BLaER1 treated with 17β-estradiol and CSF1 and Interleukin-3, amounts not matched to agents 10 nM and 100 nM (cell line): Measurements from ENCODE around the gene PSD2.

ENCODE experiments used
- H3K27ac ChIP-seq, 11 experiments: shearing (Covaris generic); formaldehyde crosslinking; 2 replicates each; pipeline ENCODE4 v1.8.1; 2022
- H3K27me3 ChIP-seq, 11 experiments: shearing (Covaris generic); formaldehyde crosslinking; 2 replicates each; pipeline ENCODE4 v1.8.1; 2022
- H3K36me3 ChIP-seq, 11 experiments: shearing (Covaris generic); formaldehyde crosslinking; 2 replicates each; pipeline ENCODE4 v1.8.1; 2022
- H3K4me1 ChIP-seq, 10 experiments: shearing (Covaris generic); formaldehyde crosslinking; 2 replicates each; pipeline ENCODE4 v1.8.1; 2022
- H3K4me2 ChIP-seq, 11 experiments: shearing (Covaris generic); formaldehyde crosslinking; 2 replicates each; pipeline ENCODE4 v1.8.1; 2022
- H3K4me3 ChIP-seq, 10 experiments: shearing (Covaris generic); formaldehyde crosslinking; 2 replicates each; pipeline ENCODE4 v1.8.1; 2022
- H3K9ac ChIP-seq, 11 experiments: shearing (Covaris generic); formaldehyde crosslinking; 2 replicates each; pipeline ENCODE4 v1.8.1; 2022
- H3K9me3 ChIP-seq, 11 experiments: shearing (Covaris generic); formaldehyde crosslinking; replicated peaks in 1 of 11; 2 replicates each; pipeline ENCODE4 v1.8.1; 2022
- H4K20me1 ChIP-seq, 11 experiments: shearing (Covaris generic); formaldehyde crosslinking; 2 replicates each; pipeline ENCODE4 v1.8.1; 2022
- Cebpa-rat ChIP-seq, 11 experiments: shearing (Covaris generic); IDR thresholded peaks; 2 replicates each; pipeline ENCODE4 v1.8.1; 2022

PSD2 gene

DNA sequence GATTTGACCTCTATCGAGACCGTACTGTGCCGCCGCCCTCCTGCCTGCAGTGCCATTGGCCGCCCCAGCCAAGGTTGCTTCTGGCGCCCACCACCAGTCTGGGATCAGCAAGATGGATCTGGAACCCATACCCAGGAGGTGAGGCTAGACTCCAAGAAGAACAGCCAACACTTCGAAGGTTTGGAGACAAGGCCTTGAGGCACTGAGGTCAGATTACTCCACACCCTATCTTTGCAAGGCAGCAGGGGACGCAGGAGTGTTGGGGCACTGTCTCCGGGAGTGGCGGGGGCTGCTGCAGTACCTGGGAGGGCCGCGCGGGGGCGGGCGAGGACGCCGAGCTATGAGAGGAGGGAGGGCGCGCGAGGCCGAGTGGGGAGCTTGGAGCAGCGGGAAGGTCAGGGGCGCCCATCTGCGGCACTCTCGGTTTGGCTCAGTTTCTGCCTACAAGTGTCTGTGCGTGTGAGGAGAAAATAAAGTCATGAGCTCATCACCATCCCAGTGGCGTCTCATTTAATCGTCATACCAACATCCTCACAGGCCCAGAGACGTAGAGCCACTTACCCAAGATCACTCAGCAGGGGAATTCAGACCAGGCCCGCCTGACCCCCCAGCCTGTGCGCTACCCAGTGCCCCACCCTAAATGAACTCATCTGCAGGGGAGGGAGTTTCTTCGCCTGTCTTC lies 20.5 kb upstream of the PSD2 start:
- Histone ChIP-seq H3K4me2 (peak overlapping the region; percentile 44 to 72 (median 57)), H3K4me1 (peaks cover 12 to 44% (median 32%) of the 10 kb centered on the region in 10 experiments), H3K4me3 (no peak overlapping the region), H3K27me3 (no peaks in the 10 kb centered on the region), H3K9me3 (no peaks in the 10 kb centered on the region), H4K20me1 (no peaks in the 10 kb centered on the region), H3K36me3 (no peaks in the 10 kb centered on the region), H3K27ac (peak overlapping the region in 4 of 11 experiments; percentile 3 to 40 (median 27); a peak in 3 of 22 replicates), H3K9ac (peak overlapping the region in 1 of 11 experiments; percentile 39; a peak in 2 of 22 replicates)
- no peak for TF ChIP-seq Cebpa-rat (IDR thresholded peaks at IDR 0.05)

DNA sequence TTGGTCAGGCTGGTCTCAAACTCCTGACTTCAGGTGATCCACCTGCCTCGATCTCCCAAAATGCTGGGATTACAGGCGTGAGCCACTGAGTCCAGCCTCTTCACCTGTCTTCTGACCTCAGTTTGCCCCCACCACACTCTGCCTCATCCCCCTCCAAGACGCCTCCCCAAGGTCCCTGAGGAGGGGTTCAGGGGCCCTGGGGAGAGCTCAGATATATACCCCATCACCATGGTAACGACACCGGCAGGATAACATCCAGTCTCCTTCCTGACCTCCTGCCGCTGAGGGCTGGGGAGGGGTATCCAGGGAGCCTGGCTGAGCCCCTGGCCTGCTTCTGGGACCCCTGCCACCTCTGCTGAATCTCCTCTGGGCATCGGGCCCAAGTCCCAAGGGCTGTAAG lies 19.7 kb upstream of the PSD2 start:
- H3K27ac ChIP-seq = no peak overlapping the region
- no peaks in the 10 kb centered on the region for H4K20me1 ChIP-seq
- no peaks in the 10 kb centered on the region for H3K36me3 ChIP-seq
- H3K9ac ChIP-seq = peak overlapping the region in 2 of 11 experiments; percentile 26 to 44; a peak in 1 of 22 replicates
- no peaks in the 10 kb centered on the region for H3K27me3 ChIP-seq
- H3K4me2 ChIP-seq = peak overlapping the region; percentile 44 to 72 (median 57); a peak in 20 of 22 replicates
- TF ChIP-seq Cebpa-rat (IDR thresholded peaks at IDR 0.05) = no peak
- peaks cover 12 to 37% (median 28%) of the 10 kb centered on the region in 10 experiments for H3K4me1 ChIP-seq
- no peaks in the 10 kb centered on the region for H3K9me3 ChIP-seq
- H3K4me3 ChIP-seq = no peak overlapping the region

DNA sequence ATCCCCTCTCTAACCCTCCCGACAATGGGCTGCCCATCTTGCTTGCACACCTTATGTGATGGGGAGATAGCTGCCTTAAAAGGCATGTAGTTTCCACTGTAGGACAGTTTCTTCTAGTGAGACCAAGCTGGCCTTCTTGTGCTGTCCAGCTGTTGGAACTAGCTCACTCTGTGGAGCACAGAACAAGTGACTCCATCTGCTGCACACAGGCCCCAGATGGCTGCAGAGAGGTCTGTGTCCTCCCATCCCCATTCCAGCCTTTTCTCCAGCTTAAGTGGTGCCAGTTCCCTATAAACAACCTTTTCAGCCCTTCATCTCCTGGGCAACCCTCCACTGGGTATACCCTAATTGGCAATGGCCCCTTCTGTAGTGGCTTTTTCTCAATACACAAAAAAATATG lies 18.7 kb upstream of the PSD2 start:
- no peak overlapping the region for H3K9ac ChIP-seq
- no peak overlapping the region for H3K27ac ChIP-seq
- peaks cover 12 to 27% (median 18%) of the 10 kb centered on the region in 10 experiments for H3K4me1 ChIP-seq
- H3K4me3 ChIP-seq = no peak overlapping the region
- H3K4me2 ChIP-seq = no peak overlapping the region
- H3K36me3 ChIP-seq = no peaks in the 10 kb centered on the region
- no peak for TF ChIP-seq Cebpa-rat (IDR thresholded peaks at IDR 0.05)
- H3K9me3 ChIP-seq = no peaks in the 10 kb centered on the region
- H3K27me3 ChIP-seq = no peaks in the 10 kb centered on the region
- no peaks in the 10 kb centered on the region for H4K20me1 ChIP-seq

DNA sequence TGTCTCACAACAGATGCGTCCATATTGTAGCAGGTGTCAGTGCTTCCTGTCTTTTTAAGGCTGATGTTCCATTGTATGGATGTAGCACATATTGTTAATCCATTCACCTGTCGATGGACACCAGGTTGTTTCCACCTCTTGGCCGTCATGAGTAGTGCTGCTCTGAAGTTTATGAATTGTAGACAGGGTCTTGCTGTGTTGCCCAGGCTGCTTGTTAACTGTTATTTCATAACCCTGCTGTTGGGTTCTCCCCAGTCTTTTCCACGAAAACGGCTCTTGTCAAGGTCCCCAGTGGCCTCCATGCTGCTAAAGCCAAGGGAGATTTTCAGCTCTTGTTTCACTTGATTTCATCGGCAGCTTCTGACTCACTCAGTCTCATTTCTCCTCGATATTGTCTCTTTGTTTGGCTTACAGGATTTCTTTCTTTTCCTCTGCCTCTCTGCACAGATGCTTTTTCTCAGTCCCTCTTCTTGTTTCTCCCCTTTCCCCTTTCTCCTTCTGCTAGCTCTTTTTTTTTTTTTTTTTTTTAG lies 12.1 kb upstream of the PSD2 start:
- no peak overlapping the region for H3K27ac ChIP-seq
- no peaks in the 10 kb centered on the region; a peak in 1 of 20 replicates for H3K4me1 ChIP-seq
- H3K4me3 ChIP-seq = no peak overlapping the region
- H4K20me1 ChIP-seq = peaks cover 0 to 6% (median 0%) of the 10 kb centered on the region in 11 experiments; a peak in 1 of 22 replicates
- H3K4me2 ChIP-seq = no peak overlapping the region
- no peak for TF ChIP-seq Cebpa-rat (IDR thresholded peaks at IDR 0.05)
- H3K9ac ChIP-seq = no peak overlapping the region
- H3K9me3 ChIP-seq = no peaks in the 10 kb centered on the region
- H3K36me3 ChIP-seq = no peaks in the 10 kb centered on the region
- H3K27me3 ChIP-seq = peaks cover 0 to 4% (median 0%) of the 10 kb centered on the region in 11 experiments; a peak in 2 of 22 replicates

DNA sequence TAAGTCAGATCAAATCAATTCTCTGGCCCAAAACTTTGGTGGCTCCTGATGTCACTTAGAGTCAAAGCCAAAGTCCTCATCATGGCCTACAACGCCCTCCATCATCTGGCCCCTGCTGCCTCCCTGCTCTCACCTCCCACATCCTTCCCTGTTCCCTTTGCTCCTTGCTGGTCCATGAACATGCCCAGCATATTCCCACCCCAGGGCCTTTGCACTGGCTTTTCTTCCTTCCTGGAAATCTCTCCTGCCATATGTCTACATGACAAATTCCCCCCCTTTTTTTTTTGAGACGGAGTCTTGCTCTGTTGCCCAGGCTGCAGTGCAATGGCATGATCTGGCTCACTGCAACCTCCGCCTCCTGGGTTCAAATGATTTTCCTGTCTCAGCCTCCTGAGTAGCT lies 11.1 kb upstream of the PSD2 start:
- H3K9ac ChIP-seq = no peak overlapping the region
- H3K27ac ChIP-seq = no peak overlapping the region
- H4K20me1 ChIP-seq = peaks cover 0 to 6% (median 0%) of the 10 kb centered on the region in 11 experiments; a peak in 2 of 22 replicates
- H3K27me3 ChIP-seq = peaks cover 0 to 9% (median 0%) of the 10 kb centered on the region in 11 experiments; a peak in 2 of 22 replicates
- H3K4me2 ChIP-seq = no peak overlapping the region
- H3K4me3 ChIP-seq = no peak overlapping the region
- H3K36me3 ChIP-seq = no peaks in the 10 kb centered on the region
- no peaks in the 10 kb centered on the region; a peak in 1 of 20 replicates for H3K4me1 ChIP-seq
- no peaks in the 10 kb centered on the region for H3K9me3 ChIP-seq
- TF ChIP-seq Cebpa-rat (IDR thresholded peaks at IDR 0.05) = no peak

DNA sequence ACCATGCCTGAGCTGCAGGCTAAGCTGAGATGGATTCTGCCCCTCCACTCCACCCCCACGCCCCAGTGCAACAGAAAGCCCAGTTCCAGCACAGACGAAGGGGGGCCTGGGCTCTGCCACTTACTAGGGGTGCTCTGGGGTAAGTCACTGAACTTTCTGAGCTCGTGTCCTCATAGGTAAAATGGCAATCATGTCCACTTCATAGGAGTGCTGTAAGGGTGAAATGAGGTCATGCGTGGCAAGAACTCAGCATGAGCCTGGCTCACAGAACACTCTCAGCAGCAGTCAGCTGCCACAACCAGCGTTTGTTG lies 8.4 kb upstream of the PSD2 start:
- peak overlapping the region; percentile 82 to 99 (median 97); a peak in 16 of 22 replicates for H3K4me2 ChIP-seq
- H3K4me3 ChIP-seq = peak overlapping the region in 9 of 10 experiments; percentile 64 to 77 (median 69); a peak in 10 of 20 replicates
- H3K9me3 ChIP-seq = no peaks in the 10 kb centered on the region
- H3K27me3 ChIP-seq = peaks cover 0 to 16% (median 7%) of the 10 kb centered on the region in 11 experiments; a peak in 13 of 22 replicates
- H3K9ac ChIP-seq = peak overlapping the region in 3 of 11 experiments; percentile 81 to 83 (median 82); a peak in 4 of 22 replicates
- no peaks in the 10 kb centered on the region for H3K36me3 ChIP-seq
- H3K27ac ChIP-seq = no peak overlapping the region
- peaks cover 0 to 6% (median 0%) of the 10 kb centered on the region in 11 experiments; a peak in 2 of 22 replicates for H4K20me1 ChIP-seq
- TF ChIP-seq Cebpa-rat (IDR thresholded peaks at IDR 0.05) = no peak
- no peaks in the 10 kb centered on the region; a peak in 1 of 20 replicates for H3K4me1 ChIP-seq

DNA sequence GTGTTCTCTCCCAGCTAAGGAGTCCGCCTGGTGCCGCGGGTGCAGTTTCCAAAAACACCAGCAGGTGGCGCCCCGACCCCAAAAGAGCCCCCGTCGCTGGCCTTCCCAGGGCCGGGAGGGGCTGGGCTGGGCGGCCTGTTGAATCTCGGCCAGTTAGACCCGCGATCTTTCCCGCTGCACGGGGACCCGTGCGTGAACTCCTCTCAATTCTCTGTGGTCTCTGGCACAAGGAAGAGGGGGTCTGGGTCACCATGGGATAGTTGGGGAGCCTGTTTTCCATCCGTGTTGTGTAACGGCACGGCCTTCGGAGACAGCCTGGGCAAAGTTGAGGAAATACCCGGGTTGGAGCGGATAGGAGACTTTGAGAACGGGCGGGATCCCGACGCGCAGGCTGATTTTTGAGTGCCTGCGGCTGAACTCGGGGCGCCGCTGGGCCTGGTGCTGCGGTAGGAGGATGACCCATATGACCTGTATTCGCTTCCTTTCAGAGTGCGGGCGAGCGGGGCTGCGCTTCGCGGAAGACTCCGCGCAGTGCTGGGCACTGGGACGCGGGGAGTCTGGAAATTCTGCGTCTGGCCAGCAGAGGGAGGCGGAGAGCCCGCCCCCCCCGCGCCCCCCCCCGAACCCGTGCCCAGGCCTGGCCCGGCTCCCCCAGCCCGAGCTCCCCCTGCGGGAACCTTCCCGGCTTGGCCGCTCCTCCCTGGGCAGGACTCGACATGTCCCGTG lies 7.9 kb upstream of the PSD2 start:
- Histone ChIP-seq H3K27ac (peak overlapping the region in 10 of 11 experiments; percentile 47 to 70 (median 64); a peak in 18 of 22 replicates), H4K20me1 (peaks cover 0 to 6% (median 0%) of the 10 kb centered on the region in 11 experiments; a peak in 2 of 22 replicates), H3K36me3 (no peaks in the 10 kb centered on the region), H3K27me3 (peaks cover 0 to 21% (median 11%) of the 10 kb centered on the region in 11 experiments; a peak in 16 of 22 replicates), H3K4me2 (peak overlapping the region; percentile 82 to 99 (median 97)), H3K9me3 (no peaks in the 10 kb centered on the region), H3K9ac (peak overlapping the region; percentile 66 to 83 (median 81)), H3K4me1 (no peaks in the 10 kb centered on the region; a peak in 1 of 20 replicates), H3K4me3 (peak overlapping the region; percentile 64 to 77 (median 68))
- no peak for TF ChIP-seq Cebpa-rat (IDR thresholded peaks at IDR 0.05)

DNA sequence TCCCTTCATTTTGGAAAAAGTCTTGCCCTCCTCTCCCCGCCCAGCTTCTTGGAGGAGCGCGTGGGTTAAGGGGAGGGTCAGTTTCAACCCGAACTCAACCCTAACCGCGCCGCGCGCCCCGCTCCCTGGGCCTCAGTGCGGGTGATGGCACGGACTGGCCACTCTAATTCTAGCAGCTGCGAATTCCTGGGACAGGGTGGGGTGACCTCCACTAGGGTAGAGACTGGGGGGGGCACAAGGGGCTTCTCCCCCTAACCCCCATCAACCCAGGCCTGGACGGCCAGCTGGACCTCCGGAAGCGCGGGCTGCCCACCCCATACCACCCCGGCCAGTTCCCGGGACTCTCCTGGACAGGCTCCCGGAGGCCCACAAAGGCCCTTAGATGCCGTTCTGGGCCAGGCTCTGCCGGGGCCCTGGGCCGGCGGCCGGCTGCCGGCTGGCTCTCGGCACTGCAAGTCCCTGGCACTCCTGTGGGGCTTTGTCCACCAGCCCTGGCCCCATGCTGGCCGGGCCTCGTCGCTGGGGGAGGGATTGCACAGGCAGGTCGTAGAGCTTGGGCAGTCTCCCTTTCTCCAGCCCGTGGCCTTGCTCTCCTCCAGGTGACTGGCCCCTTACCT lies 7.2 kb upstream of the PSD2 start:
- Histone ChIP-seq H3K27ac (no peak overlapping the region), H3K27me3 (peaks cover 5 to 28% (median 17%) of the 10 kb centered on the region in 11 experiments), H3K9me3 (no peaks in the 10 kb centered on the region), H3K9ac (peak overlapping the region in 6 of 11 experiments; percentile 15 to 81 (median 49); a peak in 5 of 22 replicates), H3K4me2 (peak overlapping the region; percentile 82 to 99 (median 97)), H3K4me1 (no peaks in the 10 kb centered on the region; a peak in 1 of 20 replicates), H3K4me3 (peak overlapping the region in 9 of 10 experiments; percentile 65 to 77 (median 69); a peak in 11 of 20 replicates), H4K20me1 (peaks cover 0 to 9% (median 0%) of the 10 kb centered on the region in 11 experiments; a peak in 4 of 22 replicates), H3K36me3 (no peaks in the 10 kb centered on the region)
- TF ChIP-seq Cebpa-rat (IDR thresholded peaks at IDR 0.05) = no peak
